ENCODE measurements around the gene ZNF799. TPM values are rescaled to one million over a fixed set of nuclear protein-coding genes. Genes with fewer than 3 reads are reported as not detected.
"Not testable (repeated sequence)": the region's sequence is repeated elsewhere in the genome, so short reads cannot be mapped to it uniquely, and the experiment has no call there.

ZNF799 gene
- total RNA-seq (2014; rRNA removed; shearing (Covaris generic)), result 0.19 and 0.42 TPM in 2 replicates

DNA sequence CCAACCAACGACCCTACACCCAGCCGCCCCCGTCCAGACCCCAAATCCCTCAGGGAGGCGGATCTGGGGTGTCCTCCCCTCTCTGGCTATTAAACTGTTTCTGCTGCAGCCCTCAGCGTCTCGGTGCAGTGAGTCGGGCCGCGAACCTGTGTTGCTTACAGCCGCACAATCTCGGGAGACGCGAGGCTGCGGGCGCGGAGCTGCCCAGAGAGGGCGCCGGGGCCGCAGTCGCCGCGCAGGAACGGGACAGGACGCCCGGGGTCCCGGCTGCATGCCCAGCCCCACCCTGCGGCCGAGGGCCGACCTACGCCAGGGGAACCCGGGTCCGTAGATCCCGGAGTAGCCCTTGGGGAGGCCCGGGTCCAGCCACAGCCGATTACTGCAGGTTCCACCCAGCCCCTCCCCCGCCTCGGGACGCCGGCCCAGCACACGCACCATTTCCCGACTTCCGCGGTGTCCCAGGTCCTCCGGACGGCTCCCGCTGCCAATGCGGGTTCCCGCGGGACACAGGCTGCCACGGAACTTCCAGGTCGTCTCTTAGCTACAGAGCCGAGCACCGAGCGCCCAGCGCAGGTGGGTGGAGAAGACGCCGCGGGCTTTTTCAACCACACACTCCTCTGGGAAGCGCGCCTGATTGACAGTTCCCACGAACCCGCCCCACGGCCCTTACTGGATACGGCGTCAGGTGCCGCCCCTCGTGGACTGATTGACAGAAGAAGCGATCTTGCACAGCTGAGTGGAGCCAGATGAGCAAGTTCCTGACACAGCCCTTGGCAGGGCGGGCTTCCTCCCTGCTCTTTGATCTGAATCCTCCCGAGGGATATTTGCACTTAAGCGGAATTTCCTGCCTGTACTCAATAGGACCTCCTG is at the start of gene ZNF799:
Gene ZNF799, minus strand, starts transcription at position 639 of the 870 bp plus-strand sequence. Its CDS starts 201 bp downstream, at position 438.
- peaks cover 3% of the 10 kb centered on the region; the same call in 1 of the 2 replicates for H3K9me3 ChIP-seq (replicated peaks)
- H3K4me3 ChIP-seq, result peak within 1 kb of the TSS; percentile 69
- DNase-seq (ENCODE audit: low read depth in 1 of 2, low spot score in 2 of 2), result peak; percentile 72 to 83
- no peaks in the 10 kb centered on the region for H3K36me3 ChIP-seq
- no peak within 1 kb of the TSS for H3K27ac ChIP-seq
- no peaks in the 10 kb centered on the region for H3K4me1 ChIP-seq (replicated peaks)
- no peaks in the 10 kb centered on the region for H3K27me3 ChIP-seq (replicated peaks)

DNA sequence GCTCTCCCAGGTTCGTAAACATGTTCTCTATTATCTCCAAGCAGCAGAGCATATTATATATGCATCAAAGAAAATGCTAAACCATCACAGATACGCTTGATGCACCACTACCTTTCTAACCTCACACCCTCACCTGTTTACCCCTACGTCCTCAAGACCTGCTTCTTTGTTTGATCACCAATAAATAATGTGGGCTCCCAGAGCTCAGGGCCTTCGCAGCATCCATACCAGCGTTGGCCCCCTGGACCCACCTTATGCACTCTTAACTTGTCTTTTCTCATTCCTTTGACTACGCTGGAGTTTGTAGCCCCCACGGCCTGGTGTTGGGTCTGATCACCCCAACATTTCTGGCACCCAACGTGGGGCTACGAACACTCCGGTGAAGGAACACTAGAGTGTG is 49.8 kb upstream of the ZNF799 start:
- no peak overlapping the region for H3K27ac ChIP-seq
- 0 out of 2 replicates have a peak, but pooled peaks cover 6% of the 10 kb centered on the region for H3K9me3 ChIP-seq (replicated peaks)
- no peaks in the 10 kb centered on the region for H3K27me3 ChIP-seq (replicated peaks)

DNA sequence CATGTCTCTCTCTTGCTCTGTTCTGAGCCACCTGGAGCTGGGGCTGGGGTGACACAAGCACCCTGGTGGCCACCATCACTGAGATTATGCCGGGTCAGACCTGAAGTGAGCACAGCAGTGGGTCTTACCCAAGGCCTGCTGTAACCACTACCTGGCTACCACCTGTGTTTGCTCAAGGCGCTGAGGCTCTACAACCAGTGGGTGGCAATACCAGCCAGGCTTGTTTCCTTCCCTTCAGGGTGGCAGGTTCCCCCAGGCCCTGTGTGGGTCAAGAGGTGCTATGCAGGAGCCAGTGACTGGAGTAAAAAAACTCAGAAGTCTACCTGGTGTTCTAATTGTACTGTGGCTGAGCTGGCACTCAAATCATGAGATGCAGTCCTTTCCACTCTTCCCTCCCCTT is 47.7 kb upstream of the ZNF799 start:
- H3K36me3 ChIP-seq, result no peaks in the 10 kb centered on the region
- no peak overlapping the region for H3K27ac ChIP-seq
- no peak for DNase-seq (ENCODE audit: low read depth in 1 of 2, low spot score in 2 of 2)
- peaks cover 6% of the 10 kb centered on the region; the same call in 1 of the 2 replicates for H3K9me3 ChIP-seq (replicated peaks)
- H3K4me3 ChIP-seq, result no peak overlapping the region
- H3K27me3 ChIP-seq (replicated peaks), result no peaks in the 10 kb centered on the region
- H3K4me1 ChIP-seq (replicated peaks), result no peaks in the 10 kb centered on the region

More for the DNA sequence above, 49.8 kb upstream of the ZNF799 start:
- Histone ChIP-seq H3K4me3 (no peak overlapping the region), H3K4me1 (replicated peaks) (no peaks in the 10 kb centered on the region), H3K36me3 (no peaks in the 10 kb centered on the region)
- no peak for DNase-seq (ENCODE audit: low read depth in 1 of 2, low spot score in 2 of 2)

DNA sequence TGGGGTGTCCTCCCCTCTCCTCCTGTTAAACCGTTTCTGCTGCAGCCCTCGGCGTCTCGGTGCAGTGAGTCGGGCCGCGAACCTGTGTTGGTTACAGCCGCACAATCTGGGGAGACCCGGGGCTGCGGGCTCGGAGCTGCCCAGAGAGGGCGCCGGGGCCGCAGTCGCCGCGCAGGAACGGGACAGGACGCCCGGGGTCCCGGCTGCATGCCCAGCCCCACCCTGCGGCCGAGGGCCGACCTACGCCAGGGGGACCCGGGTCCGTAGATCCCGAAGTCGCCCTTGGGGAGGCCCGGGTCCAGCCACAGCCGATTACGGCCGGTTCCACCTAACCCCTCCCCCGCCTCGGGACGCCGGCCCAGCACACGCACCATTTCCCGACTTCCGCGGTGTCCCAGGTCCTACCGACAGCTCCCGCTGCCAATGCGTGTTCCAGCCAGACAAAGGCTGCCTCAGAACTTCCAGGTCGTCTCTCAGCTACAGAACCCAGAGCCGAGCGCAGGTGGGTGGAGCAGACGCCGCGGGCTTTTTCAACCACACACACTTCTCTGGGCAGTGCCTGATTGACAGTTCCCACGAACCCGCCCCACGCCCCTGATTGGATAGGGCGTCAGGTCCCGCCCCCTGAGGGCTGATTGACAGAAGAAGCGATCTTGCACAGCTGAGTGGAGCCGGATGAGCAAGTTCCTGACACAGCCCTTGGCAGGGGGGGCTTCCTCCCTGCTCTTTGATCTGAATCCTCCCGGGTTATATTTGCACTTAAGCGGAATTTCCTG is 39.7 kb upstream of the ZNF799 start, which contains the start of gene ZNF443:
Gene ZNF443, minus strand, starts transcription at position 481 of the 776 bp plus-strand sequence. Its CDS starts 107 bp downstream, at position 374.
- Histone ChIP-seq H3K4me3 (peak within 1 kb of the TSS; percentile 57), H3K27ac (no peak within 1 kb of the TSS), H3K27me3 (replicated peaks) (no peaks in the 10 kb centered on the region), H3K36me3 (no peaks in the 10 kb centered on the region), H3K4me1 (replicated peaks) (no peaks in the 10 kb centered on the region), H3K9me3 (replicated peaks) (no peaks in the 10 kb centered on the region; the same call in 1 of the 2 replicates)
- peak; percentile 90 to 91 for DNase-seq (ENCODE audit: low read depth in 1 of 2, low spot score in 2 of 2)

DNA sequence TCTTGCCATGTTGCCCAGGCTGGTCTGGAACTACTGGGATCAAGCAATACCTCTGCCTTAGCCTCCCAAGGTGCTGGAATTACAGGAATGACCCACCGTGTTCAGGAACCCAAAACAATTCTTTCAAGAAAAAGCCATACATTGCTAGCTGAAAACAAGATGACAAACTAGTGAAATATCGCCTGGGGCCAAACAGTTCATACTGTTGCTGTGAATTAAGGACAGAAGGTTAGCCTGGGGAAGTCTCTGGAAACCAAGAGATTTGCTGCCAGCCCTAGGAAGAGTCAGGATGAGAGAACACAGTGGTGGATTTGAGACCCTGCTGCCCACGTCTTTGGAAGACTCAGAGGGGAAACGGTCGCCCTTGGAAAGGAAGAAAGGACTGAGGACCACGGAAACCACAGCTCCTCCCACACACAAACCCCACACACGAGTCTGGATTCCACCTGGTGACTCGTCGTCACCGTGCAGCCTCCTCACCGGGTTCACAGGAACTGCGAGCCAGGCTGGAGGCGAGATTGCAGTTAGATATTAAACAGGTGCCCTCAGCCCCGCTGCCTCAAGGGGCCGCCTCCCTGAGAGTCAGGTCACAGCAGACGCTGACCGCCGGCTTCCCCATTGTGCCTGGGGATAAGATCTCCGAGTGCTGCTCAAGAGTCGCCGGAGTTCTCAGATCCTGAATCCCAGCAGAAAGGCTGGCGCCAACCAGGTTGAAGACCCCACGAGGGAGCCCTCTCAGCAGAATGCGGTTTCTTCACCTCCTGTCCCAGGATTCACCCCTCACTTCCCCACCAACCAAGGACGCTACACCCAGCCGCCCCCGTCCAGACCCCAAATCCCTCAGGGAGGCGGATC is 38.8 kb upstream of the ZNF799 start:
- not testable (repeated sequence) for H3K4me1 ChIP-seq (replicated peaks); H3K36me3 ChIP-seq; DNase-seq (ENCODE audit: low read depth in 1 of 2, low spot score in 2 of 2); H3K27ac ChIP-seq; H3K27me3 ChIP-seq (replicated peaks); H3K9me3 ChIP-seq (replicated peaks)
- H3K4me3 ChIP-seq, result peak overlapping the region; percentile 57

DNA sequence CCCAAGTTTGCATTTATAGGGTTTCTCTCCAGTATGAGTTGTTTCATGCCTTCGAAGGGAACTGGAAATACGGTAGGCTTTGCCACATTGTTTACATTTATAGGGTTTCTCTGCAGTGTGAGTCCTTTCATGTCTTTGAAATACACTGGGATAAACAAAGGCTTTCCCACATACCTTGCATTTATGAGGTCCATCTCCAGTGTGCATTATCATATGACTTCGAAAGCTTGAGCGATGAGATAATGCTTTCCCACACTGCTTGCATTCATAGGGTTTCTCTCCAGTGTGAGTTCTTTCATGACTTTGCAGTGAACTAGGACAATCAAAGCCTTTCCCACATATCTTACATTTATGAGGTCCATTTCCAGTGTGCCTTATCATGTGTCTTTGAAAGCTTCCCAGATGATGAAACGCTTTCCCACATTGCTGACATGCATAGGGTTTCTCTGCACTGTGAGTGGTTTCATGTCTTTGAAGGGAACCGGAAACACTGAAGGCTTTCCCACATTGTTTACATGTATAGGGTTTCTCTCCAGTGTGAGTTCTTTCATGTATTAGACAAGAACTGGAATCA is 29.7 kb upstream of the ZNF799 start:
- H3K27ac ChIP-seq; H3K27me3 ChIP-seq (replicated peaks); H3K4me3 ChIP-seq; H3K4me1 ChIP-seq (replicated peaks); DNase-seq (ENCODE audit: low read depth in 1 of 2, low spot score in 2 of 2); H3K36me3 ChIP-seq; H3K9me3 ChIP-seq (replicated peaks): not testable (repeated sequence)

DNA sequence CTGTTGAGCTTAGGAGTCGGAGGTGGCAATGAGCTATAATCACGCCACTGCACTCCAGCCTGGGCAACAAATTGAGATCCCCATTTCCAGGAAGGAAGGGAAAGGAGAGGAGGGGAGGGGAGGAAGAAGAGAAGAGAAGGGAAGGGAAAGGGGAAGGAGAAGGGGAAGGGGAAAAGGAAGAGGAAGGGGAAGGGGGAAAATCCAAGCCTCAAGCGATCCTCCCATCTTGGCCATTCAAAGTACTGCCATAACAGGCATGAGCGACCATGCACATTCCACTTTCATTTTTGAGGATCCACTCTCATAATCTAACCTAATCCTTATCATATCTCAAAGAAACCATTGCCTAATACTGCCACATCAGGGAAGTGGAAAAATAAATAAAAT is 24.8 kb upstream of the ZNF799 start:
- Histone ChIP-seq H3K27ac (no peak overlapping the region), H3K4me1 (replicated peaks) (no peaks in the 10 kb centered on the region), H3K4me3 (no peak overlapping the region), H3K9me3 (replicated peaks) (no peaks in the 10 kb centered on the region; the same call in 1 of the 2 replicates), H3K36me3 (no peaks in the 10 kb centered on the region), H3K27me3 (replicated peaks) (no peaks in the 10 kb centered on the region)
- DNase-seq (ENCODE audit: low read depth in 1 of 2, low spot score in 2 of 2), result no peak

DNA sequence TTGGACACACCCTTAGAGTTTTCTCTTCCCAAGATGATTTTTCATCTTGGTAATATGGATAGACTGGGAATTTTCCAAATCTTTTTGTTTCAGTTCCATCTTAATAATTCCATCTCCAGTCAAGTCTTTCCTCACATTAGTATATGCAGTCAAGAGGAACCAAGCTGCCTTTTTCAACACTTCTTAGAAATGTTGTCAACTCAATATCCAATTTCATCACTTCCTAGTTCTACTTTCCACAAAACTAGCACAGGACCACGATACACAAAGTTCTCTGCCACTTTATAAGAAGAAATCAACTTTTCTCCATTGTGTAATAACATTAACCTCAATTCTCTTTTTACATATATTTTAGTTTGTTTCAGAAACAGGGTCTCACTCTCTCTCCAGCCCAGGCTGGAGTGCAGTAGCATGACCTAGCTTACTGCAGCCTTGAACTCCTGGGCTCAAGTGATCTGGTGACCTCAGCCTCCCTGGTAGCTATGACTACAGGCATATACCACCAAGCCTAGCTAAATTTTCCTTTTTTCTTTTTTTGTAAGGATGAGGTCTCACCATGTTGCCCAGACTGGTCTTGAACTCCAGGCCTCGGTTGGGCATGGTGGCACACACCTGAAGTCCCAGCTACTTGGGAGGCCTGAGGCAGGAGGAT is 24.3 kb upstream of the ZNF799 start:
- Histone ChIP-seq H3K27me3 (replicated peaks) (no peaks in the 10 kb centered on the region), H3K36me3 (no peaks in the 10 kb centered on the region), H3K9me3 (replicated peaks) (peaks cover 1% of the 10 kb centered on the region; the same call in 1 of the 2 replicates), H3K4me1 (replicated peaks) (no peaks in the 10 kb centered on the region), H3K27ac (no peak overlapping the region), H3K4me3 (no peak overlapping the region)
- DNase-seq (ENCODE audit: low read depth in 1 of 2, low spot score in 2 of 2), result no peak

DNA sequence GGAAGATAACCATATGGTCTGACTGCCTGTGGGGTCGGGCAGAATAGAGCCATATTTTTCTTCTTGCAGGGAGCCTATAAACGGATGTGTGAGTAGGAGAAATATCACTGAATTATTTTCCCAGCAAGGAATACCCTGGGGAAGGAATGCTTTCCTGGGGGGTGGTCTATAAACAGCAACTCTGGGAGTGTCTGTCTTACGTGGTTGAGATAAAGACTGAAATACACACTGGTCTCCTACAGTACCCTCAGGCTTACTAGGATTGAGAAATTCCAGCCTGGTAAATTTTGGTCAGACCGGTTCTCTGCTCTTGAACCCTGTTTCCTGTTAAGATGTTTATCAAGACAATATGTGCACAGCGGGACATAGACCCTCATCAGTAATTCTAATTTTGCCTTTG is 16.2 kb upstream of the ZNF799 start:
- not testable (repeated sequence) for DNase-seq (ENCODE audit: low read depth in 1 of 2, low spot score in 2 of 2); H3K36me3 ChIP-seq; H3K27ac ChIP-seq; H3K27me3 ChIP-seq (replicated peaks); H3K4me3 ChIP-seq; H3K4me1 ChIP-seq (replicated peaks)
- peaks cover 13% of the 10 kb centered on the region; the same call in 1 of the 2 replicates for H3K9me3 ChIP-seq (replicated peaks)

DNA sequence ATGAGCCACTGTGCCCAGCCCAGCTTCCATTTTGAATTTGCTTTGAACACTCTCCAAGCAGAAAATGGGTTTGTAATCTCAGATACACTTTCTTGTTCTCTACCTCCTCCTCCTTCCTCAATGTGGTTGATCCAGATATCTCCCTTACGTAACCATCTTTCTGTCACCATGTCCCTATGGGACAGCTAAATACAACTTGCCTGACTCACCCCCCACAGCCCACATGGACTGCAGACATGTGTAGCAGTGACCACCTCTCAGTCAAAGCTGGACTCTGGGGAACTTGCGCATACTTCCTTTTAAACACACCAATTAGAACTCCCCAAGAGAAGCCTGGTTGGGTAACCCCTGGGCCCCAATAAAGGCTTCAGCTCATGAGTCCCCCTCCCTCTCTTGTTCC is 10.8 kb upstream of the ZNF799 start:
- no peaks in the 10 kb centered on the region for H3K36me3 ChIP-seq
- no peaks in the 10 kb centered on the region for H3K4me1 ChIP-seq (replicated peaks)
- no peaks in the 10 kb centered on the region for H3K27me3 ChIP-seq (replicated peaks)
- no peak overlapping the region for H3K27ac ChIP-seq
- peaks cover 12% of the 10 kb centered on the region; the same call in 1 of the 2 replicates for H3K9me3 ChIP-seq (replicated peaks)
- DNase-seq (ENCODE audit: low read depth in 1 of 2, low spot score in 2 of 2), result no peak
- no peak overlapping the region for H3K4me3 ChIP-seq

DNA sequence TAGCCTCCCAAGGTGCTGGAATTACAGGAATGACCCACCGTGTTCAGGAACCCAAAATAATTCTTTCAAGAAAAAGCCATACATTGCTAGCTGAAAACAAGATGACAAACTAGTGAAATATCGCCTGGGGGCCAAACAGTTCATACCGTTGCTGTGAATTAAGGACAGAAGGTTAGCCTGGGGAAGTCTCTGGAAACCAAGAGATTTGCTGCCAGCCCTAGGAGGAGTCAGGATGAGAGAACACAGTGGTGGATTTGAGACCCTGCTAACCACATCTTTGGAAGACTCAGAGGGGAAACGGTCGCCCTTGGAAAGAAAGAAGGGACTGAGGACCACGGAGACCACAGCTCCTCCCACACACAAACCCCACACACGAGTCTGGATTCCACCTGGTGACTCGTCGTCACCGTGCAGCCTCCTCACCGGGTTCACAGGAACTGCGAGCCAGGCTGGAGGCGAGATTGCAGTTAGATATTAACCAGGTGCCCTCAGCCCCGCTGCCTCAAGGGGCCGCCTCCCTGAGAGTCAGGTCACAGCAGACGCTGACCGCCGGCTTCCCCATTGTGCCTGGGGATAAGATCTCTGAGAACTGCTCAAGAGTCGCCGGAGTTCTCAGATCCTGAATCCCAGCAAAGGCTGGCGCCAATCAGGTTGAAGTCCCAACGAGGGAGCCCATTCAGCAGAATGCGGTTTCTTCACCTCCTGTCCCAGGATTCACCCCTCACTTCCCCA is 1.0 kb downstream of the ZNF799 start:
- not testable (repeated sequence) for H3K4me1 ChIP-seq (replicated peaks); DNase-seq (ENCODE audit: low read depth in 1 of 2, low spot score in 2 of 2); H3K9me3 ChIP-seq (replicated peaks); H3K36me3 ChIP-seq; H3K27me3 ChIP-seq (replicated peaks); H3K27ac ChIP-seq
- H3K4me3 ChIP-seq, result peak overlapping the region; percentile 69

DNA sequence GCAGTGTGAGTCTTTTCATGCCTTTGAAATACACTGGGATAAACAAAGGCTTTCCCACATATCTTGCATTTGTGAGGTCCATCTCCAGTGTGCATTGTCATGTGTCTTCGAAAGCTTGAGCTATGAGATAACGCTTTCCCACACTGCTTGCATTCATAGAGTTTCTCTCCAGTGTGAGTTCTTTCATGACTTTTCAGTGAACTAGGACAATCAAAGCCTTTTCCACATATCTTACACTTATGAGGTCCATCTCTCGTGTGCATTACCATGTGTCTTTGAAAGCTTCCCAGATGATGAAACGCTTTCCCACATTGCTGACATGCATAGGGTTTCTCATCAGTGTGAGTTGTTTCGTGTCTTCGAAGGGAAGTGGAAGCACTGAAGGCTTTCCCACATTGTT is 9.9 kb downstream of the ZNF799 start:
- DNase-seq (ENCODE audit: low read depth in 1 of 2, low spot score in 2 of 2); H3K9me3 ChIP-seq (replicated peaks); H3K27ac ChIP-seq; H3K36me3 ChIP-seq; H3K4me3 ChIP-seq; H3K4me1 ChIP-seq (replicated peaks); H3K27me3 ChIP-seq (replicated peaks): not testable (repeated sequence)

All from SJSA1 (cell line).